Activated CD8-positive, alpha-beta memory T cell treated with anti-CD3 and anti-CD28 coated beads, Interleukin-2, amount 50 U/mL, for 4 hours (primary cell): ENCODE data around the gene MACC1.
"Not testable (repeated sequence)": the region's sequence is repeated elsewhere in the genome, so short reads cannot be mapped to it uniquely, and the experiment has no call there.

Experiments
- DNase-seq: peaks from one replicate; pipeline ENCODE4 v3.0.0-alpha.2; 2020

Gene MACC1

DNA sequence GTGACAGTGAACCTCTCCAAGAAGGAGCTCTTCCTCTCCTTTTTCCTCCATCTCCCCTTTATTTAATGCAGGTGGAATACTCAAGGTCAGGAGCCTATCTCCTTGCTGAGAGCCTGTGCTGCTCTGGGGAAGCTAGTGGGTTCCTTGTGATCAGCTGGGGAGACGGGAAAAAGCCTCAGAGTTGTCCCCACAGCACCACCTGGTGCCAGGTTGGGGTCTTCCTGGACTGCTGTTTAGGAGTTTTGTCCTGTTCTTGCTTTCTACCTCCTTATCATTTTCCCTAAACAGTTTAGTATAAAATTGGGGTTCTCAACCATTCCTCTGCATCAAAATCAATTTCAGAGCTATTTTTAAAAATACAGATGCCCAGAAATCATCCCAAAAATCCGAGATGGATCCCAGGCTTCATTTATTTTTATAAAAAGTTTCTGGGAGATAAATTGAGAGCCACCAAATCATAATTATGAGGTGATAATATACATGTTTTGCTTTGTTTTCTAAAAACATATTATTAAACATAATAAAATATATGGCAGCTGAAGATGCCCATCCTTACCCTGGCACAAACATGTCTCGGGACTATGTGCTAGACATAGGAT, 44.3 kb downstream of the MACC1 start:
- DNase-seq = no peak

- DNase-seq = no peak
These were observed 46.6 kb downstream of the MACC1 start for GRCh38 chr7:20170633-20171032.

GRCh38 chr7:20165146-20165510, 52.1 kb downstream of the MACC1 start:
- DNase-seq = no peak

DNA sequence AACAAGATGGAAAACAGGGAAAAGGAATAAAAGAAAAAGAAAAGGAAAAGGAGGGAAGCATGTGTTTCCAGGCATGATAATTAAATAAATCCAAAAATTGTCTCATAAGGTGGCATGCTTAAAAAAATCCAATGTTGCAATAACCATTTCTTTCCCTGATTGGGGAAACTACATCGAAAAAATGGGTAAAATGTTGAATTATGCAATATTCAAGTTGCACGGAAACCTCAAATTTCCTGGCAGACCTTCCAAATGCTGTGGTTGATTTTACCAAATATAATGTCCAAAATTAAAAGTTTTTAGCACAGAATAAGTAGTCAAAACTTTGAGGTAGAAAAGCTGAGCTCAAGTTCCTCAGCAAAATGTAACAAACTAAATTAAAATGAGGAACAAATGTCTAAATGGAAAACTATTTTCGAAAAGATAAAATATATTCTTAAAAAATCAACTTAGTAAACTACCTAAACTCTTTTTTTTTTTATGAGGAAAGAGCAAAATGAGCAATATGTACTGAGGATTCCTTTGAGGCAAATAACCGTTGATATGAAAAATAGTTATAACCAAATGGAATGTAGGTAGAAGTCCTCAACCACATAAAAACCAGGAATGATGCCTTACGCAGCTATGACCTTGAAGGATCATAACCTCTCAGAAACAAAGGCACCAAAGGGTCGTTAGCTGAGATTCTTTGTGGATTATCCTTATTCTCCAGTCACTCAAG, 52.6 kb downstream of the MACC1 start:
- no peak for DNase-seq

DNA sequence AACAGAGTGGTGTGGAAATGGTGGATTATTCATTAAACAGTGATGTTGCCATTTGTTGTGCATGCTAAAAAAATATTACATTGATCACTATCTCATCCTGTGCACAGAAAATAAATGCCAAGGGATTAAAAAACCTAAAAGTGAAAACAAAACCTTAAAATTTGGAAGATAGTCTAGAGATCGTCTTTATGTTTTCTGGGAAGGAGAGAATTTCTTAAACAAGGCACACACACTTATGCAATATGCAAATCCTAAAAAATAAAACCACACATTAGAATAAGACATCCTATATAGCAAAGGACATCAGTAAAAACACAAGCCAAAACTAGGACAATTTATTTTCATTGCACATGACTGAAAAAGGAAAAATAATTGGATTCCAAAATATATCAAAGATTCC, 54.5 kb downstream of the MACC1 start:
- DNase-seq = no peak

DNA sequence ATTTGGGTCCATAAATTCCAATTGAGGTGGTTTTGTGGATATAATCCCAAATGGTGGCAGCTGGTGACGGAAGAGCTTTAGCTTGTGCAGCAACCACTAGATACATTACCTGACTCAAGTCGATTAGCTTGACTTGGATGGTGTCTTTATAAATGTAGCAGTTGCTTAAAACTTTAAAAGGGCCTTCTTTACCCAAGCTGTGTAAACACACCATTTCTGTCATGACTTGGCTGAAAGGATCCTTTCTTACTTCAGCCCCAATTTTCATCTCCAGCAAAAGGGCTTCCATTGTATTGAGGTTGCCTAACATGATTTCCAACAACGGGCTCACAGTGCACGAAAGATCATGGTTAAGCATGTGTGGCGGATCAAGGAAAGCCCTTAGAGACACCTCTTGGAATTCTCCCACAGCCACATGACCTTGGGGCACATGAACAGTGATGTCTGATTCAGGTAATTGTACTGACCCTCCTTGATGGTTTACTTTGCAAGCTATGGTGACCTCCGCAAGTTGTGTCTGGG, 57.9 kb downstream of the MACC1 start:
- DNase-seq = no peak

- no peak for DNase-seq
These were observed 58.5 kb downstream of the MACC1 start for GRCh38 chr7:20158684-20159083.

GRCh38 chr7:20157456-20157855, 59.7 kb downstream of the MACC1 start:
- DNase-seq = no peak

DNA sequence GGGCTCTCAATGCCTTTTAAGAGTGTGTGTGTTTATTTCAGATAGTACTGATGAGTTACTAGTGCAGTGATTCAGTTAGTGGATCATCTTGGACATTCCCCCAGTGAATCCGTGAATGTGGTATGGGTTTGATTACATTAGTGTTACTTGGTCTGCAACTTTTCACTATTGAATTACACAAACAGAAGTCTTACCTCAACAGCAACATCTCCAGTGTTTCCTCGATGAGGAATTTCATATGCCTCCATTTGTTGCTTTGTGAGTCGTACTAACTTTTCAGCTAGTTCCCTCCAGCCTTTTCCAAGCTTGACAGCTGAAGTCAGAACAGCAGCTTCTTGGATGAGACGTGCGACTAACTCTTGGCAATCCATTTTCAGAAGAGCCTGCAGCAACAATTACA, 63.2 kb downstream of the MACC1 start:
- DNase-seq = no peak

DNA sequence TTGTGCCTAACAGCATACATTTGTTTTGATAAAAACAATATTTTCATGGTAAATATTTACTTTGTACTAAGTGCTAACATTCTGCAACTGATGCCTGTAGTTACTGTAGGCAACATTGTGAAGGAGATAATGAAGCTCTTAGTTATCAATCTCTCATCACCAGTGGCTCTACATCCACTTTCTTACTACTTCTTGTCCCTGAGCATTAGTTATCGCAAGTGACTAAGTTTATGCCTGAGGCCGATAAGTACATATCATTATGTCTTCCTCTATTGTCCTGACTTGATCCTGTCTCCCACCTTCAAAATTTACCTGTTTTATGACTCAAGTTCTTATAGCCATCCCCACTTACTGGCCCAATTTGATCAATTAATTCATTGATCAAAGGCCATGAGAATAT, 63.6 kb downstream of the MACC1 start:
- no peak for DNase-seq

GRCh38 chr7:20152511-20152910, 64.7 kb downstream of the MACC1 start:
- no peak for DNase-seq

GRCh38 chr7:20151708-20152456, 65.3 kb downstream of the MACC1 start:
- no peak for DNase-seq

DNA sequence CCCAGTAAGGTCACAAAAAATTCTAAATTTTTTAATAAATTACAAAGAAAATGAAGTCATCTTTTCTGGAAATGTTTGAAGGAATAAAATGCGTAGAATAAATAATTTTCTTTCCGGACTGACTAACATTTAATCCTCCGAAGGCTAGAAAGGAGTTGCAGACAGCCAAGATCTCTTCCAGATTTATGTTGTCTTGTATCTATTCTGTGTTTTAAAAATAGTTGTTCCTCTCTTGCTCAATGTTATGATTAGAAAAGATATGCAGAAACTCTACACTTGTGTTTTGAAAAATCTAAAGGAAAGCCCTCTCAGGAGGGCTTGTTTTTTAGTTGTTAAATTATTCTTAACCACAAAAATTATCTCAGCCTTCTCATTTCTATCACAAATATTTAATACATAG, 70.7 kb downstream of the MACC1 start:
- DNase-seq = no peak

GRCh38 chr7:20144801-20145200, 72.4 kb downstream of the MACC1 start:
- no peak for DNase-seq

DNA sequence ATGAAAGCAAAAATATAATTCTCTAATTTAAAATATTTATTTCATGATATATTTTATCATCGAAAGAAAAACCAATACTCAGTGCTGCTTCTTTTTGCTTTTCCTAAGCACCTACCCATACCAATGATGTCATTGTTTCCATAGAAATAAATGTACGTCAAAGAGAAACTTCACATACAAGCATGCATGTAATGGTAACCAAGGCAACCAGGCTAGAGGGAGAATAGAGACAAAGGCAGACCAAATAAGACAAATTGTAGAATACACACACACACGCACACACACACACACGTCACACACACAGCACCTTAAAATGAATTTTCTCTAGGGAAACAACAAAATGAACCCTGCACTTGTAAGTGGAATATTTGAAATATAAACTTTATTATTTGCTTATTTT, 75.5 kb downstream of the MACC1 start:
- DNase-seq = no peak

DNA sequence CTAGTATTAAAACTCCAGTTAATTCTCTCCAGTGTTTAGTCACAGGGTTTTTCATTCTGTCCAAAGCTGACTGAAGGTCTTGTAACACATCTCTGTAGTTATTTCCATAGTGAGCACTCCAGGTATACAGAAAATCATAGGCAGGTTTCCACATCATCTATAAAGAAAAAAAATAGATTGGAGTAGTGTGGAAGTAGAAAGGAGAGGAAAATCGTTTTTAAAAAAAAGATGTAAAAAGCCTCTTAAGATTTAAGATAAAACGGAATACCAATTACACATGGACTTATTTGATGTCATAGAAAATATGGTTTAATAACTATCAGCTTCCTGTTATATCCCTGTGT, 76.2 kb downstream of the MACC1 start:
- DNase-seq = no peak

GRCh38 chr7:20140291-20141001, 76.7 kb downstream of the MACC1 start:
- no peak for DNase-seq

DNA sequence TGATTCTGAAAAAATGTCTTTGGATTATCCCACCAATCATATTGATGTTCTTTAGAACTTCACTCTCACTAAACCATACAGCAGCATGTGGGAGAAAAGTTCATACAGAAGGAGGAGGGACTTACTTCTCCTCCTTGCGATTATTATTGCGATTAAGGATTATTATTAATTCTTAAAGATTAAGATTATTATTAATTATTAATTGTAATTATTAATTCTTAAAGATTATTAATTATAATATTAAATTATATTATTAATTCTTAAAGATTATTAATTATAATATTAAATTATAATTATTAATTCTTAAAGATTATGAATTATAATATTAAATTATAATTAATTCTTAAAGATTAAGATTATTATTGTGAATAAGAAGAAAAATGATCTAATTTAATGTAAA, 80.5 kb downstream of the MACC1 start:
- DNase-seq = no peak

DNA sequence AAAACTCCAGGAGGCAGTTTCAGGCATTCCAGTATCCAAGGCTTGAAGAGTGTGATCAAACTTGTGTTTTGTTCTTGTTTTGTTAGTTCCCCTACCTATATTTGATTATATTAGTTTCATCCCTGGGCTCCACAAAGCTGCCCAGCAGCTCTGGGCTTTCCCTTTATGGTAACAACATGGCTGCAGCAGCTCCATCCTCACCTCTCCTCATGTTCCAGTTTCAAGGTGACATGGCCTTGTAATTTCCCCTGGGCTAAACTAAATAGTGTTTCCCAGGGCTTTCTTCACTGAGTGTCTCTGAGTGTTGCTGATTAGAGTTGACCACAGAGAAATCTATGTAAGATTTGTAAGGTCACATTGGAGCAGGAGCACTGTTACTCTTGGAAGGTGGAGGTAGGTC, 83.4 kb downstream of the MACC1 start:
- DNase-seq = no peak

DNA sequence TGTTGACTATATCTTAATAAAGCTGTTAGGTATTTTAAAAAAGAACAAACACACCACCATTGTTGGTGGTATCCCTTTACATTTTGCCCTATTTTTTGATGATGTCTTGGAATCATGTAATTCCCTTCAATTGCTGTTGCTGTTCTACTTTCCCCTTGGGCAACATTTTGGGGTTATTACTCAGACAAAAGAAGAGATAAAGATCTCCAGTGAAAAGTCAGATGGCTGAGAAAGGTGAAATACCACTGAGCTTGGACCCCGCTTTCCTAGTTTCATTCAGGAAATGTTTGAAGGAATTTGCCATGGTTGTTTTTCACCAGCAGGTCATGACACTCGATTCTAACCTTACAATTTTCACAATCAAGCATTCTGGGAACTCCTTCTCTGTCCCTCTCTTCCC, 84.6 kb downstream of the MACC1 start:
- DNase-seq = no peak

GRCh38 chr7:20131776-20132175, 85.4 kb downstream of the MACC1 start:
- no peak for DNase-seq

- no peak for DNase-seq
These were observed 87.3 kb downstream of the MACC1 start for GRCh38 chr7:20129920-20130319.

GRCh38 chr7:20128001-20128400, 89.2 kb downstream of the MACC1 start:
- no peak for DNase-seq

DNA sequence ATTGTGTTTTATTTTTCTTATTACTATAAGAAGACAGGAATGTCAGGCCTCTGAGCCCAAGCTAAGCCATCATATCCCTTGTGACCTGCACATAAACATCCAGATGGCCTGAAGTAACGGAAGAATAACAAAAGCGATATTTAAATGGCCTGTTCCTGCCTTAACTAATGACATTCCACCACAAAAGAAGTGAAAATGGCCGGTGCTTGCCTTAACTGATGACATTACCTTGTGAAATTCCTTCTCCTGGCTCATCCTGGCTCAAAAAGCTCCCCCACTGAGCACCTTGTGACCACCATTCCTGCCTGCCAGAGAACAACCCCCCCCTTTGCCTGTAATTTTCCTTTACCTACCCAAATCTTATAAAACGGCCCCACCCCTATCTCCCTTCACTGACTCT, 91.1 kb downstream of the MACC1 start:
- not testable (repeated sequence) for DNase-seq
